H9 (cell line): ENCODE data around the gene DUSP14. TPM values are rescaled to one million over a fixed set of nuclear protein-coding genes. Genes with fewer than 3 reads are reported as not detected.

ENCODE experiments used
- DNase-seq: peaks from one replicate; pipeline ENCODE4 v3.0.0-alpha.2; 2017
- H2AFZ ChIP-seq: one replicate; pipeline ENCODE4 v1.6.1; 2013; ENCODE audit warnings: mild to moderate bottlenecking, low read length, control low read depth, moderate library complexity
- H2AK5ac ChIP-seq: 2 replicates; pipeline ENCODE4 v1.6.1; 2013; ENCODE audit warnings: low read length, control low read depth, mixed read lengths; ENCODE audit not compliant: insufficient read length
- H2BK120ac ChIP-seq: one replicate; pipeline ENCODE4 v1.6.1; 2013; ENCODE audit warnings: low read depth, mild to moderate bottlenecking, low read length, control low read depth, inconsistent platforms; ENCODE audit not compliant: poor library complexity, severe bottlenecking
- H2BK12ac ChIP-seq: 2 replicates; pipeline ENCODE4 v1.6.1; 2013; ENCODE audit warnings: low read length, control low read depth, mixed read lengths, low read depth; ENCODE audit not compliant: insufficient read length
- H2BK15ac ChIP-seq: 2 replicates; pipeline ENCODE4 v1.6.1; 2013; ENCODE audit warnings: low read depth, low read length, control low read depth
- H2BK20ac ChIP-seq: one replicate; pipeline ENCODE4 v1.6.1; 2013; ENCODE audit warnings: low read depth, mild to moderate bottlenecking, low read length, control low read depth, inconsistent platforms; ENCODE audit not compliant: poor library complexity, severe bottlenecking
- H2BK5ac ChIP-seq: 2 replicates; pipeline ENCODE4 v1.6.1; 2013; ENCODE audit warnings: low read length, control low read depth, mixed read lengths; ENCODE audit not compliant: insufficient read length
- H3K14ac ChIP-seq: 2 replicates; pipeline ENCODE4 v1.6.1; 2013; ENCODE audit warnings: low read length, control low read depth; ENCODE audit not compliant: insufficient read depth
- H3K18ac ChIP-seq: 2 replicates; pipeline ENCODE4 v1.6.1; 2013; ENCODE audit warnings: low read depth, mild to moderate bottlenecking, mixed read lengths, low read length, control low read depth; ENCODE audit not compliant: insufficient read length
- H3K23ac ChIP-seq: 2 replicates; pipeline ENCODE4 v1.6.1; 2013; ENCODE audit warnings: low read length, control low read depth, mixed read lengths, low read depth; ENCODE audit not compliant: insufficient read length
- H3K23me2 ChIP-seq: 2 replicates; pipeline ENCODE4 v1.6.1; 2013; ENCODE audit warnings: low read depth, mild to moderate bottlenecking, mixed read lengths, low read length, control low read depth; ENCODE audit not compliant: insufficient read length, poor library complexity, severe bottlenecking
- H3K27ac ChIP-seq: 2 replicates; pipeline ENCODE4 v1.5.1; 2013; ENCODE audit warnings: low read length, control low read depth, mixed read lengths, low read depth; ENCODE audit not compliant: insufficient read length
- H3K27me3 ChIP-seq: 2 replicates; pipeline ENCODE4 v1.6.1; 2013; ENCODE audit warnings: low read length, control low read depth, inconsistent platforms; ENCODE audit not compliant: insufficient read depth
- H3K4ac ChIP-seq: 2 replicates; pipeline ENCODE4 v1.6.1; 2013; ENCODE audit warnings: low read depth, mild to moderate bottlenecking, control low read depth, inconsistent platforms, low read length, moderate library complexity
- H3K4me1 ChIP-seq: 2 replicates; pipeline ENCODE4 v1.6.1; 2013; ENCODE audit warnings: low read length, control low read depth, inconsistent platforms; ENCODE audit not compliant: insufficient read depth
- H3K4me2 ChIP-seq: 2 replicates; pipeline ENCODE4 v1.6.1; 2013; ENCODE audit warnings: low read length, control low read depth, mixed read lengths; ENCODE audit not compliant: insufficient read length, insufficient read depth
- H3K56ac ChIP-seq: 2 replicates; pipeline ENCODE4 v1.6.1; 2013; ENCODE audit warnings: low read depth, mild to moderate bottlenecking, mixed read lengths, low read length, control low read depth; ENCODE audit not compliant: insufficient read length
- H3K79me1 ChIP-seq: 2 replicates; pipeline ENCODE4 v1.6.1; 2013; ENCODE audit warnings: low read depth, mild to moderate bottlenecking, moderate library complexity, low read length, control low read depth, inconsistent platforms; ENCODE audit not compliant: insufficient read depth, poor library complexity, severe bottlenecking
- H3K79me2 ChIP-seq: 2 replicates; pipeline ENCODE4 v1.6.1; 2013; ENCODE audit warnings: low read length, control low read depth, inconsistent platforms; ENCODE audit not compliant: insufficient read depth
- H3K9ac ChIP-seq: 2 replicates; pipeline ENCODE4 v1.6.1; 2013; ENCODE audit warnings: low read length, control low read depth, mixed read lengths; ENCODE audit not compliant: insufficient read length; ENCODE audit errors: extremely low read depth
- H3K9me3 ChIP-seq: one replicate; pipeline ENCODE4 v1.6.1; 2013; ENCODE audit warnings: low read depth, low read length, inconsistent platforms; ENCODE audit not compliant: control insufficient read depth
- H3T11ph ChIP-seq: one replicate; pipeline ENCODE4 v1.6.1; 2013; ENCODE audit warnings: mild to moderate bottlenecking, low read length, control low read depth, inconsistent platforms
- H4K20me1 ChIP-seq: one replicate; pipeline ENCODE4 v1.6.1; 2013; ENCODE audit not compliant: control insufficient read depth, insufficient read length, insufficient read depth
- H4K5ac ChIP-seq: 2 replicates; pipeline ENCODE4 v1.6.1; 2013; ENCODE audit warnings: low read depth, mild to moderate bottlenecking, mixed read lengths, low read length, control low read depth; ENCODE audit not compliant: insufficient read length
- H4K8ac ChIP-seq: replicated peaks from 2 replicates; pipeline ENCODE4 v1.6.1; 2013; ENCODE audit warnings: low read length, control low read depth, mixed read lengths, low read depth; ENCODE audit not compliant: insufficient read length
- H4K91ac ChIP-seq: 2 replicates; pipeline ENCODE4 v1.6.1; 2013; ENCODE audit warnings: low read depth, mild to moderate bottlenecking, moderate library complexity, mixed read lengths, low read length, control low read depth; ENCODE audit not compliant: insufficient read length
- H3K27ac Mint-ChIP-seq, 3 experiments: 2 replicates in 2 of 3; 3 replicates in 1 of 3; pipeline ENCODE4 v1.8.0; 2020 to 2021; ENCODE audit warnings: mixed read lengths in 3 of 3, mild to moderate bottlenecking in 1 of 3, moderate library complexity in 1 of 3
- H3K27me3 Mint-ChIP-seq: 2 replicates; pipeline ENCODE4 v1.8.0; 2021; ENCODE audit warnings: low read depth, mild to moderate bottlenecking, moderate library complexity, mixed read lengths
- H3K36me3 Mint-ChIP-seq, 3 experiments: 2 replicates in 2 of 3; 3 replicates in 1 of 3; pipeline ENCODE4 v1.8.0; 2020 to 2021; ENCODE audit warnings: low read depth in 3 of 3, mixed read lengths in 3 of 3; ENCODE audit not compliant: insufficient read depth in 1 of 3
- H3K4me1 Mint-ChIP-seq, 2 experiments: 2 replicates each; pipeline ENCODE4 v1.8.0; 2020; ENCODE audit warnings: mixed read lengths in 2 of 2
- H3K4me3 Mint-ChIP-seq, 2 experiments: 2 replicates in 1 of 2; 3 replicates in 1 of 2; pipeline ENCODE4 v1.8.0; 2020 to 2021; ENCODE audit warnings: mild to moderate bottlenecking in 2 of 2, mixed read lengths in 2 of 2, moderate library complexity in 1 of 2
- H3K9me3 Mint-ChIP-seq, 2 experiments: 2 replicates in 1 of 2; 3 replicates in 1 of 2; pipeline ENCODE4 v1.8.0; 2020; ENCODE audit warnings: mild to moderate bottlenecking in 2 of 2, mixed read lengths in 2 of 2, moderate library complexity in 1 of 2
- CTCF ChIP-seq: fragments of 200-600 bp; sonication (generic); conservative IDR thresholded peaks from 3 replicates; pipeline ENCODE4 v1.8.0; 2021; ENCODE audit warnings: antibody characterized with exemption, mild to moderate bottlenecking
- WGBS: extraction: QIAGEN DNeasy Blood & Tissue Kit; methylation state at CpG from one replicate; pipeline ENCODE4 v1.1.7; 2013; ENCODE audit warnings: missing lambda C conversion rate, low lambda C conversion rate, mixed read lengths; ENCODE audit not compliant: insufficient read length; ENCODE audit errors: extremely low coverage; 5-methylcytosine and 5-hydroxymethylcytosine counted together
- total RNA-seq: library from RNA; stranded (reverse); gene quantifications from 2 replicates; pipeline ENCODE4 v1.2.1, GENCODE V29; 2021

The DUSP14 gene
- total RNA-seq, 1 experiment from 2014 or later, result 21.3 TPM

DNA sequence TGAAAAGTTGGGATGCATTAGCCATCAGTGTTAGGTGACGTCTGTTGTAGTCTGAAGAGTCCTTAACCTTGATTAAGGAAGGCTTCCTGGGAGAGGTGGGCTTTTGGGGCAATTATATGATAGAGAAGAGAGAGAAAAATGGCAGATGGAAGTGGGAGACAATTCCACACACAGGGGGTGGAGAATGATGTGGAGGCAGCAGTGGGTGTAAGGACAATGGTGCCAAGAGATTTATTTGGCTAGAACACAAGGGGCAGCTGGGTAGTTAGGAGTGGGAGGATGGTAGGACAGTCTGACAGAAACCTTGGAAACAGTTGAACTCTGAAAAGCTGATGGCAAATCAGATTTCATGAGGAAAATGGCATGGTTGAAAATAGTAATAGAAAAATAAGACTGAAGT lies 10.7 kb upstream of the DUSP14 start:
- no peak overlapping the region for H2BK15ac ChIP-seq
- no peak overlapping the region for H4K5ac ChIP-seq
- no peaks in the 10 kb centered on the region for H3K9me3 ChIP-seq
- H3K9ac ChIP-seq, result no peak overlapping the region
- H3K4me2 ChIP-seq, result no peak overlapping the region
- no peaks in the 10 kb centered on the region for H4K20me1 ChIP-seq
- H2AFZ ChIP-seq, result no peak overlapping the region
- no peak overlapping the region for H2BK5ac ChIP-seq
- Mint-ChIP-seq H3K9me3 (no peaks in the 10 kb centered on the region), H3K27me3 (no peaks in the 10 kb centered on the region), H3K27ac (peak overlapping the region in 2 of 3 experiments; percentile 3 to 83; a peak in 4 of 7 replicates), H3K4me1 (peaks cover 23 to 27% of the 10 kb centered on the region in 2 experiments), H3K4me3 (no peak overlapping the region), H3K36me3 (peaks cover 2 to 44% (median 35%) of the 10 kb centered on the region in 3 experiments; a peak in 5 of 7 replicates)
- H4K91ac ChIP-seq, result no peak overlapping the region
- no peak for TF ChIP-seq CTCF
- no peak overlapping the region for H2BK20ac ChIP-seq
- no peaks in the 10 kb centered on the region for H3K23me2 ChIP-seq
- no peak overlapping the region for H3K56ac ChIP-seq
- no peak overlapping the region for H2BK120ac ChIP-seq
- H3K27me3 ChIP-seq, result no peaks in the 10 kb centered on the region
- H3T11ph ChIP-seq, result no peak overlapping the region
- H4K8ac ChIP-seq, result no peak overlapping the region
- no peak overlapping the region for H2AK5ac ChIP-seq
- no CpG with 5 or more reads among the region's 1 CpG for WGBS
- H3K14ac ChIP-seq, result no peak overlapping the region
- no peak overlapping the region for H2BK12ac ChIP-seq
- H3K27ac ChIP-seq, result no peak overlapping the region
- H3K23ac ChIP-seq, result no peak overlapping the region
- DNase-seq, result no peak
- H3K4ac ChIP-seq, result no peak overlapping the region
- no peak overlapping the region for H3K18ac ChIP-seq
- peaks cover 6% of the 10 kb centered on the region; the same call in 1 of the 2 replicates for H3K4me1 ChIP-seq
- no peaks in the 10 kb centered on the region for H3K79me1 ChIP-seq
- H3K79me2 ChIP-seq, result no peaks in the 10 kb centered on the region
